Gastroesophageal sphincter (tissue), 4 donors: ENCODE data around the gene TNPO2. TPM values are rescaled to one million over a fixed set of nuclear protein-coding genes. Genes with fewer than 3 reads are reported as not detected.

Experiments
- ATAC-seq: fragments of 150-250 bp; one replicate; pipeline ENCODE4 v1.9.1; 2016; ENCODE audit warnings: mild to moderate bottlenecking, moderate library complexity
- H3K27ac ChIP-seq, 4 donors: fragments of 200-600 bp; sonication (generic) in 3 of 4; 1 replicate in 3 of 4; 2 replicates in 1 of 4; pipeline ENCODE4 v1.5.1; 2016 to 2019
- H3K27me3 ChIP-seq: fragments of 200-600 bp; sonication (generic); one replicate; pipeline ENCODE4 v1.5.1; 2019
- H3K36me3 ChIP-seq, 2 donors: fragments of 200-600 bp; sonication (generic); one replicate each; pipeline ENCODE4 v1.5.1; 2019; ENCODE audit warnings: control low read depth in 1 of 2
- H3K4me1 ChIP-seq, 3 donors: fragments of 200-600 bp; sonication (generic); 1 replicate in 2 of 3; 2 replicates in 1 of 3; pipeline ENCODE4 v1.5.1; 2016 to 2019; ENCODE audit warnings: control low read depth in 2 of 3
- H3K4me3 ChIP-seq, 2 donors: fragments of 200-600 bp; sonication (generic); one replicate each; pipeline ENCODE4 v1.5.1; 2019; ENCODE audit warnings: mild to moderate bottlenecking in 1 of 2, moderate library complexity in 1 of 2
- H3K9me3 ChIP-seq, 3 donors: fragments of 200-600 bp; sonication (generic); one replicate each; pipeline ENCODE4 v1.5.1; 2017 to 2019; ENCODE audit warnings: control low read depth in 2 of 3
- EP300 ChIP-seq: sonication (generic); formaldehyde crosslinking; IDR thresholded peaks from one replicate; pipeline ENCODE4 v1.6.1; 2017; ENCODE audit warnings: antibody characterized with exemption, mild to moderate bottlenecking
- POLR2A ChIP-seq, 2 donors: fragments of 450-650 bp; IDR thresholded peaks; one replicate each; pipeline ENCODE4 v1.6.1; 2017; ENCODE audit warnings: antibody characterized with exemption in 2 of 2, mild to moderate bottlenecking in 2 of 2, moderate library complexity in 1 of 2
- POLR2AphosphoS5 ChIP-seq: sonication (generic); formaldehyde crosslinking; IDR thresholded peaks from one replicate; pipeline ENCODE4 v1.6.1; 2017; ENCODE audit warnings: antibody characterized with exemption
- whole genome bisulfite sequencing, 2 donors: methylation state at CpG; one replicate each; pipeline ENCODE4 v1.1.5; 2018; ENCODE audit warnings: low coverage in 1 of 2; 5-methylcytosine and 5-hydroxymethylcytosine counted together
- small RNA-seq, 4 donors: library from RNA; depleted of rRNA; stranded (forward); fragments of <200 nt; gene quantifications; one replicate each; pipeline ENCODE3, GENCODE V24; 2016
- total RNA-seq, 4 donors: library from RNA; depleted of rRNA; stranded (reverse); fragments of >200 nt; gene quantifications; one replicate each; pipeline ENCODE4 v1.1.0, GENCODE V29; 2016
- TF ChIP-seq, protein P1 (sequence below), 4 experiments: fragments of 200-600 bp in 2 of 4; fragments of 450-650 bp in 2 of 4; sonication (generic) in 1 of 4; IDR thresholded peaks; one replicate each; pipeline ENCODE4 v1.5.1; 2017 to 2019; ENCODE audit warnings: antibody characterized with exemption in 4 of 4, mild to moderate bottlenecking in 2 of 4, moderate library complexity in 2 of 4

The TNPO2 gene
- total RNA-seq, 4 donors from 2014 or later, result 52.0 to 89.2 (median 76.1) TPM

DNA sequence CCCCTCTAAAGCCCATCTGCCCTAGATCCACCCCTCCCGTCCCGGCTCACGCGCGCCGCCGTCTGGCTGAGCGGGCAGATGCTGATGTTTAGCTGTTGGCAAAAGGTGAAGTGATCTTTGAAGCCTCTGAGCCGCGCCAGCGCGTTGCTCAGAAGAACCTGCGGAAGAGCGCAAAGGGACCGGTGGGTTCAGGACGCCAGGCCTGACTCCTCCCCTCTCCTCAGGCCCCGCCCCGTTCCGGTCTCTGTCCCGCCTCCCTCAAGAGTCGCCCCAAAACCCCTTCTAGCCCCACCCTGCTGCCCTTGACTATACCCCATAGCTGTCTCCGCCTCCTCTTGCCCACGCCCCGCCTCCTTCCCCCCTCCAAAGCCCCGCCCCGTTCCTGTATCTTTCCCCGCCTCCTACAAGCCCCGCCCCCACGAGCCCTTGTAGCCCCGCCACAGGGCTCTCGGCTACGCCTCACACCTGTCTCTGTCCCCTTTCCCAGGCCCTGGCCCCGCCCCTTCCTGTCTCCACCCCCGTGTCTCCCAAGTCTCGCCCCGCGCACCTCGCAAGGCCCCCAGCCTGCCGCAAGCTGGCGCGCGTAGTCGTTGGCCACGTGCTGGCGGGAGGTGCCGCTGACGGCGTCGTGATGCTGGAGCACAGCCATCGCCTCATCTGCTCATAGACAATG, 66.7 kb downstream of the TNPO2 start:
- no peaks in the 10 kb centered on the region for H3K9me3 ChIP-seq

DNA sequence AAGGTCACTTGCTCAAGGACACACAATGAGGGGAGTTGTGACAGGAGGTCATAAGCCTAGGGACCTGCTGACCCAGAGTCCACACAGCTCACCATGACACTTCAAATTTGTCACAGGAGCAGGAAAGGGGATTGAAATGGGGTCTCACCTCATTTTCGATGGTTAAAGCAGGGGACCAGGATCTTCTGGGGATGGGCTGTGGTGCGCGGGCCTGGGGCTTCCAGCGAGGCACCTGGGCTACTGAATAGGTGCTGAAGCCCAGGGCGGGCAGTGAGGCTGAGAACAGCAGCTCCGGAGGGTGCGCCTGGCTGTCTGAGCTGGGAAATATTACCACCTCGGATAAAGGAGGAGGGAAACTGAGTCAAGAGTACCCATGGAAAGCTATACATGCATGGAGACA, 68.2 kb downstream of the TNPO2 start:
- WGBS, 2 donors, result 89 to 100% methylated on average over 1 to 6 of the region's 8 CpGs
- Histone ChIP-seq H3K27ac (no peak overlapping the region), H3K4me3 (no peak overlapping the region), H3K4me1 (no peaks in the 10 kb centered on the region), H3K9me3 (no peaks in the 10 kb centered on the region), H3K27me3 (no peaks in the 10 kb centered on the region), H3K36me3 (peaks cover 0 to 87% of the 10 kb centered on the region in 2 donors)
- no peak for TF ChIP-seq POLR2AphosphoS5
- TF ChIP-seq EP300, result no peak
- TF ChIP-seq, protein P1, sequence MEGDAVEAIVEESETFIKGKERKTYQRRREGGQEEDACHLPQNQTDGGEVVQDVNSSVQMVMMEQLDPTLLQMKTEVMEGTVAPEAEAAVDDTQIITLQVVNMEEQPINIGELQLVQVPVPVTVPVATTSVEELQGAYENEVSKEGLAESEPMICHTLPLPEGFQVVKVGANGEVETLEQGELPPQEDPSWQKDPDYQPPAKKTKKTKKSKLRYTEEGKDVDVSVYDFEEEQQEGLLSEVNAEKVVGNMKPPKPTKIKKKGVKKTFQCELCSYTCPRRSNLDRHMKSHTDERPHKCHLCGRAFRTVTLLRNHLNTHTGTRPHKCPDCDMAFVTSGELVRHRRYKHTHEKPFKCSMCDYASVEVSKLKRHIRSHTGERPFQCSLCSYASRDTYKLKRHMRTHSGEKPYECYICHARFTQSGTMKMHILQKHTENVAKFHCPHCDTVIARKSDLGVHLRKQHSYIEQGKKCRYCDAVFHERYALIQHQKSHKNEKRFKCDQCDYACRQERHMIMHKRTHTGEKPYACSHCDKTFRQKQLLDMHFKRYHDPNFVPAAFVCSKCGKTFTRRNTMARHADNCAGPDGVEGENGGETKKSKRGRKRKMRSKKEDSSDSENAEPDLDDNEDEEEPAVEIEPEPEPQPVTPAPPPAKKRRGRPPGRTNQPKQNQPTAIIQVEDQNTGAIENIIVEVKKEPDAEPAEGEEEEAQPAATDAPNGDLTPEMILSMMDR (IDR thresholded peaks at IDR 0.05), result no peak
- TF ChIP-seq POLR2A (IDR thresholded peaks at IDR 0.05), result no peak
- no peak for ATAC-seq

More for the DNA sequence above, 66.7 kb downstream of the TNPO2 start:
- H3K27ac ChIP-seq, result no peak overlapping the region
- no peak overlapping the region for H3K4me3 ChIP-seq
- ATAC-seq, result no peak
- H3K27me3 ChIP-seq, result no peaks in the 10 kb centered on the region
- WGBS, 2 donors, result 33 to 50% methylated on average over 6 to 10 of the region's 50 CpGs
- H3K36me3 ChIP-seq, result peaks cover 0 to 91% of the 10 kb centered on the region in 2 donors
- no peaks in the 10 kb centered on the region for H3K4me1 ChIP-seq
- TF ChIP-seq POLR2A (IDR thresholded peaks at IDR 0.05) (no peak), EP300 (no peak), POLR2AphosphoS5 (no peak)
- TF ChIP-seq, protein P1 (IDR thresholded peaks at IDR 0.05), result no peak

DNA sequence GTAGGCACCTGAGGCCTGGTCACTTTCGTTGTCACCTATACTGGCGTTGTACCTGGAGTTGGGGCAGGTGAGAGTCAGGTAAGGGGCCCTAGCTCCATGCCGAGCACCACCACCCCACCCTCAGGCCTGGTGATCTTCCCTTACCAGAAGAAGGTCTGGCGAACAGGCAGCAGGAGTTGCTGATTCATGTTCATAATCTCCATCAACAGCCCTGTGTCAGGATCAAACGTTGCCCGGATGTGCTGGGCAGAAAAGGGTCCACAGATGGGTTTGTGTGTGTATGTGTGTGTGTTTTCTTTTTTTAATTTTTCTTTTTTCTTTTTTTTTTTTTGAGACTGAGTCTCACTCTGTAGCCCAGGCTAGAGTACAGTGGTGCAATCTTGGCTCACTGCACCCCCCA, 71.5 kb downstream of the TNPO2 start:
- Histone ChIP-seq H3K4me3 (no peak overlapping the region), H3K27ac (no peak overlapping the region), H3K36me3 (peaks cover 0 to 54% of the 10 kb centered on the region in 2 donors), H3K27me3 (no peaks in the 10 kb centered on the region), H3K9me3 (no peaks in the 10 kb centered on the region), H3K4me1 (peaks cover 0 to 17% (median 10%) of the 10 kb centered on the region in 3 donors)
- ATAC-seq, result no peak
- TF ChIP-seq POLR2AphosphoS5 (no peak), POLR2A (IDR thresholded peaks at IDR 0.05) (no peak), EP300 (no peak)
- TF ChIP-seq, protein P1 (IDR thresholded peaks at IDR 0.05), result no peak
- WGBS, 2 donors, result 90 to 92% methylated on average over 3 to 5 of the region's 6 CpGs

DNA sequence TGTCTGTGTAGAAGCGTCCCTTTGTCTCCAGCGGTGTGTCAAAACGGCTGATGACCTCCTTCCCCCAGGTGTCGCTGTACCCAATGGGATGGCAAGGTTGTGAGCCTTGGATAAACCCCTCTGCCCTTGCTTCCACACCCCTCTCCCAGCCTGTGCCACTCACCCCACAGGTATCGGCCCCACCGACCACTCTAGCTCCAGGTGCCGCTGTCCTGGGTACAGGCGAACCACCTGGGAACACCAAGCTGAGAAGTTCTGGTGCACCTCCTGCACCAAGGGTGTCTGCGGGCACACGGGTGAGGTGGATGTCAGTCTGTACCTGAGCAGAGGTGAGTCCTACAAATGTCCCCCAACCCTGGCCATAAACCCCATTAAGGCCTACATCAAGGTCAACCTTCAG, 73.8 kb downstream of the TNPO2 start:
- Histone ChIP-seq H3K36me3 (peaks cover 0 to 31% of the 10 kb centered on the region in 2 donors), H3K27me3 (no peaks in the 10 kb centered on the region), H3K4me1 (peaks cover 0 to 19% (median 10%) of the 10 kb centered on the region in 3 donors), H3K9me3 (no peaks in the 10 kb centered on the region), H3K4me3 (no peak overlapping the region), H3K27ac (no peak overlapping the region)
- ATAC-seq, result no peak
- 100% methylated on average over 2 of the region's 10 CpGs; no CpG with 5 or more reads in 1 of the 2 donors for WGBS, 2 donors
- TF ChIP-seq POLR2A (IDR thresholded peaks at IDR 0.05) (no peak), POLR2AphosphoS5 (no peak), EP300 (no peak)
- TF ChIP-seq, protein P1 (IDR thresholded peaks at IDR 0.05), result no peak

Small RNAs within 50 kb of the gene (small RNA-seq; reads per million reads assigned to genes)
- 501 to 721 (median 686) reads per million in 4 donors for gene SNORD41

Other genes with a start within 250 kb of the TNPO2 start
- gene ZNF709, start 239.1 kb downstream of the TNPO2 start, total RNA-seq, result 1 to 10 TPM; 3.1 to 3.6 (median 3.3) TPM
- 10 to 100 TPM in 3 of 4 donors, 1 to 10 TPM in 1; 6.8 to 14.6 (median 13.8) TPM for gene ZNF564, start 172.4 kb downstream of the TNPO2 start, total RNA-seq
- gene ZNF490, start 113.1 kb downstream of the TNPO2 start, total RNA-seq, result 1 to 10 TPM; 5.1 to 8.6 (median 6.7) TPM
- gene ZNF791, start 113.0 kb downstream of the TNPO2 start, total RNA-seq, result 10 to 100 TPM; 16.7 to 29.7 (median 20.4) TPM
- 10 to 100 TPM; 61.3 to 98.1 (median 70.8) TPM for gene MAN2B1, start 57.2 kb downstream of the TNPO2 start, total RNA-seq
- gene WDR83, start 57.1 kb downstream of the TNPO2 start, total RNA-seq, result 10 to 100 TPM in 3 of 4 donors, 1 to 10 TPM in 1; 8.8 to 19.8 (median 15.5) TPM
- gene DHPS, start 42.1 kb downstream of the TNPO2 start, total RNA-seq, result 100 to 1,000 TPM in 1 of 4 donors, 10 to 100 TPM in 3; 77.3 to 122 (median 92.1) TPM
- not detected for gene GNG14, start 35.9 kb downstream of the TNPO2 start, total RNA-seq
- gene FBXW9, start 27.3 kb downstream of the TNPO2 start, total RNA-seq, result 1 to 10 TPM; 3.8 to 7.5 (median 4.1) TPM
- 100 to 1,000 TPM; 364 to 432 (median 398) TPM for gene TRIR, start 10.8 kb upstream of the TNPO2 start, total RNA-seq
- 10 to 100 TPM; 47.3 to 58.2 (median 55.8) TPM for gene GET3, start 13.6 kb upstream of the TNPO2 start, total RNA-seq
- not detected for gene BEST2, start 27.9 kb upstream of the TNPO2 start, total RNA-seq
- 10 to 100 TPM; 13.5 to 24.1 (median 14.6) TPM for gene HOOK2, start 51.6 kb upstream of the TNPO2 start, total RNA-seq
- 100 to 1,000 TPM in 3 of 4 donors, 10 to 100 TPM in 1; 99.3 to 614 (median 168) TPM for gene JUNB, start 67.6 kb upstream of the TNPO2 start, total RNA-seq
- 100 to 1,000 TPM; 178 to 303 (median 227) TPM for gene PRDX2, start 77.9 kb upstream of the TNPO2 start, total RNA-seq
- not detected for gene THSD8, start 78.1 kb upstream of the TNPO2 start, total RNA-seq
- gene RNASEH2A, start 82.7 kb upstream of the TNPO2 start, total RNA-seq, result 1 to 10 TPM; 2.0 to 9.4 (median 3.7) TPM
- gene RTBDN, start 110.6 kb upstream of the TNPO2 start, total RNA-seq, result 1 to 10 TPM in 1 of 4 donors, not detected in 3; 1.1 TPM
- gene MAST1, start 114.6 kb upstream of the TNPO2 start, total RNA-seq, result 1 to 10 TPM in 1 of 4 donors, under 1 TPM in 1, not detected in 2; 0.15 to 1.5 TPM
- 10 to 100 TPM; 22.3 to 37.1 (median 32.9) TPM for gene DNASE2, start 157.5 kb upstream of the TNPO2 start, total RNA-seq
- not detected for gene KLF1, start 163.3 kb upstream of the TNPO2 start, total RNA-seq
- 10 to 100 TPM; 46.7 to 87.6 (median 56.3) TPM for gene GCDH, start 167.2 kb upstream of the TNPO2 start, total RNA-seq
- gene SYCE2, start 195.4 kb upstream of the TNPO2 start, total RNA-seq, result under 1 TPM in 1 of 4 donors, not detected in 3; 0.62 TPM
- 10 to 100 TPM; 32.2 to 36.1 (median 33.2) TPM for gene FARSA, start 209.8 kb upstream of the TNPO2 start, total RNA-seq
- gene CALR, start 214.7 kb upstream of the TNPO2 start, total RNA-seq, result 100 to 1,000 TPM; 218 to 410 (median 280) TPM
- 100 to 1,000 TPM; 133 to 219 (median 158) TPM for gene RAD23A, start 221.9 kb upstream of the TNPO2 start, total RNA-seq
- gene GADD45GIP1, start 233.3 kb upstream of the TNPO2 start, total RNA-seq, result 10 to 100 TPM; 32.2 to 43.6 (median 36.9) TPM
- gene DAND5, start 245.6 kb upstream of the TNPO2 start, total RNA-seq, result under 1 TPM in 1 of 4 donors, not detected in 3; 0.35 TPM